Measurements from ENCODE around the gene PMVK. TPM values are rescaled to one million over a fixed set of nuclear protein-coding genes. Genes with fewer than 3 reads are reported as not detected.

Gene PMVK
- total and polyA plus RNA-seq, 10 of the 15 experiments (the other 5 are each of a cell fraction or from before 2014, with no cell fraction given) = 6.0 to 121 (median 49.4) TPM

DNA sequence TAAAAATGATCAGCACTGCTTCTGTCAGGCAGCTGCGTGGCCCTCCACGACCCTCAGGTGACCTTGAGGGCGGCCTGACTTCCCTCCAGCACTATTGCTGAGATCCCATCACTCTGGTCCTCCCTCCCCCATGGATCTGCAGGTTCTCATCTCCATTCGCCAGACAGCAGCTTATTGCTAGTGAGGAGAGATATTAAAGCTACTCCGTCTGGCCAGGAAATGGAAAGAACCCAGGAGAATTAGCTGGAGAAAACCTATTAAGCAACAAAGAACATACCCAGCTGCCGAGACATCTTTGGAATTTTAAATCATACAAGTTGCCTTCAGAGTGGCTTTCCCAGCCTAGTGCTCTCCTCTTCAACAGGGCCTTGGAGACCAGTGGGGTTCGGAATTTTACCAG lies 40.7 kb downstream of the PMVK start:
- Histone ChIP-seq H4K20me1 (ENCODE audit: control insufficient read depth, insufficient read depth) (no peaks in the 10 kb centered on the region), H3K27me3 (replicated peaks in 1 of 2; ENCODE audit: control insufficient read depth in 2 of 2, insufficient read depth in 2 of 2, low read length in 1 of 2) (no peaks in the 10 kb centered on the region), H3K79me2 (ENCODE audit: control insufficient read depth, insufficient read depth, low read length) (no peaks in the 10 kb centered on the region), H3K36me3 (ENCODE audit: control insufficient read depth in 2 of 2, insufficient read depth in 2 of 2, low read length in 1 of 2) (no peaks in the 10 kb centered on the region), H3K9ac (ENCODE audit: control insufficient read depth, insufficient read depth, low read length) (no peak overlapping the region), H3K4me2 (ENCODE audit: control insufficient read depth, insufficient read depth) (no peak overlapping the region), H3K4me3 (no peak overlapping the region), H3K9me3 (replicated peaks; ENCODE audit: control insufficient read depth, insufficient read depth, low read length) (no peaks in the 10 kb centered on the region), H3K27ac (ENCODE audit: control insufficient read depth, insufficient read depth) (no peak overlapping the region), H3K4me1 (ENCODE audit: control insufficient read depth, insufficient read depth, low read length) (no peaks in the 10 kb centered on the region), H2AFZ (ENCODE audit: control insufficient read depth, low read depth, low read length) (no peak overlapping the region)
- ChIA-PET RAD21 (ENCODE audit: unreplicated experiment) (no interaction called here), CTCF (interaction anchor here (0.6 to 1.4 kb wide), 5 partner anchors 17 to 336 kb away, joined by 3 to 6 read pairs (median 3); no protein-coding TSS in a partner anchor), POLR2A (interaction anchor here (0.6 kb wide), 1 partner anchor 28 kb away, joined by 4 read pairs; no protein-coding TSS in a partner anchor), SMC1A (ENCODE audit: uncharacterized antibody, unreplicated experiment) (interaction anchor here (0.9 to 1.4 kb wide), 3 partner anchors 15 to 226 kb away, joined by 3 to 5 read pairs (median 4); no protein-coding TSS in a partner anchor)
- no TSS peak for BruUV-seq (replicated peaks)
- ATAC-seq (no peak), DNase-seq (ENCODE audit: low read depth, low spot score) (no peak), FAIRE-seq (no peak)
- WGBS (ENCODE audit: insufficient coverage, insufficient replicate concordance, low lambda C conversion rate, missing lambda C conversion rate) = 67% methylated on average over 7 of the region's 7 CpGs
- intact Hi-C loops (cut with micrococcal nuclease; ENCODE audit: unreplicated experiment) (no loop called here), in situ Hi-C loops (cut with MboI) (no loop called here)
- TF ChIP-seq HDAC2 (IDR thresholded peaks at IDR 0.05) (no peak), WRNIP1 (IDR thresholded peaks at IDR 0.05; ENCODE audit: borderline replicate concordance, low read depth, low read length) (no peak), ZNF274 (IDR thresholded peaks at IDR 0.05; ENCODE audit: insufficient read depth, insufficient read length) (no peak), NBN (IDR thresholded peaks at IDR 0.05) (no peak), NFIC (IDR thresholded peaks at IDR 0.05; ENCODE audit: low read depth, low read length) (no peak), KLF5 (IDR thresholded peaks at IDR 0.05; ENCODE audit: partially characterized antibody) (no peak), YY1 (IDR thresholded peaks at IDR 0.05; ENCODE audit: low read depth, low read length) (no peak)
- TF ChIP-seq, protein P1, sequence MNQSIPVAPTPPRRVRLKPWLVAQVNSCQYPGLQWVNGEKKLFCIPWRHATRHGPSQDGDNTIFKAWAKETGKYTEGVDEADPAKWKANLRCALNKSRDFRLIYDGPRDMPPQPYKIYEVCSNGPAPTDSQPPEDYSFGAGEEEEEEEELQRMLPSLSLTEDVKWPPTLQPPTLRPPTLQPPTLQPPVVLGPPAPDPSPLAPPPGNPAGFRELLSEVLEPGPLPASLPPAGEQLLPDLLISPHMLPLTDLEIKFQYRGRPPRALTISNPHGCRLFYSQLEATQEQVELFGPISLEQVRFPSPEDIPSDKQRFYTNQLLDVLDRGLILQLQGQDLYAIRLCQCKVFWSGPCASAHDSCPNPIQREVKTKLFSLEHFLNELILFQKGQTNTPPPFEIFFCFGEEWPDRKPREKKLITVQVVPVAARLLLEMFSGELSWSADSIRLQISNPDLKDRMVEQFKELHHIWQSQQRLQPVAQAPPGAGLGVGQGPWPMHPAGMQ (IDR thresholded peaks at IDR 0.05; ENCODE audit: borderline replicate concordance) = no peak
- TF ChIP-seq, protein P2, sequence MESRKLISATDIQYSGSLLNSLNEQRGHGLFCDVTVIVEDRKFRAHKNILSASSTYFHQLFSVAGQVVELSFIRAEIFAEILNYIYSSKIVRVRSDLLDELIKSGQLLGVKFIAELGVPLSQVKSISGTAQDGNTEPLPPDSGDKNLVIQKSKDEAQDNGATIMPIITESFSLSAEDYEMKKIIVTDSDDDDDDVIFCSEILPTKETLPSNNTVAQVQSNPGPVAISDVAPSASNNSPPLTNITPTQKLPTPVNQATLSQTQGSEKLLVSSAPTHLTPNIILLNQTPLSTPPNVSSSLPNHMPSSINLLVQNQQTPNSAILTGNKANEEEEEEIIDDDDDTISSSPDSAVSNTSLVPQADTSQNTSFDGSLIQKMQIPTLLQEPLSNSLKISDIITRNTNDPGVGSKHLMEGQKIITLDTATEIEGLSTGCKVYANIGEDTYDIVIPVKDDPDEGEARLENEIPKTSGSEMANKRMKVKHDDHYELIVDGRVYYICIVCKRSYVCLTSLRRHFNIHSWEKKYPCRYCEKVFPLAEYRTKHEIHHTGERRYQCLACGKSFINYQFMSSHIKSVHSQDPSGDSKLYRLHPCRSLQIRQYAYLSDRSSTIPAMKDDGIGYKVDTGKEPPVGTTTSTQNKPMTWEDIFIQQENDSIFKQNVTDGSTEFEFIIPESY (IDR thresholded peaks at IDR 0.05) = no peak
- TF ChIP-seq, protein P3, sequence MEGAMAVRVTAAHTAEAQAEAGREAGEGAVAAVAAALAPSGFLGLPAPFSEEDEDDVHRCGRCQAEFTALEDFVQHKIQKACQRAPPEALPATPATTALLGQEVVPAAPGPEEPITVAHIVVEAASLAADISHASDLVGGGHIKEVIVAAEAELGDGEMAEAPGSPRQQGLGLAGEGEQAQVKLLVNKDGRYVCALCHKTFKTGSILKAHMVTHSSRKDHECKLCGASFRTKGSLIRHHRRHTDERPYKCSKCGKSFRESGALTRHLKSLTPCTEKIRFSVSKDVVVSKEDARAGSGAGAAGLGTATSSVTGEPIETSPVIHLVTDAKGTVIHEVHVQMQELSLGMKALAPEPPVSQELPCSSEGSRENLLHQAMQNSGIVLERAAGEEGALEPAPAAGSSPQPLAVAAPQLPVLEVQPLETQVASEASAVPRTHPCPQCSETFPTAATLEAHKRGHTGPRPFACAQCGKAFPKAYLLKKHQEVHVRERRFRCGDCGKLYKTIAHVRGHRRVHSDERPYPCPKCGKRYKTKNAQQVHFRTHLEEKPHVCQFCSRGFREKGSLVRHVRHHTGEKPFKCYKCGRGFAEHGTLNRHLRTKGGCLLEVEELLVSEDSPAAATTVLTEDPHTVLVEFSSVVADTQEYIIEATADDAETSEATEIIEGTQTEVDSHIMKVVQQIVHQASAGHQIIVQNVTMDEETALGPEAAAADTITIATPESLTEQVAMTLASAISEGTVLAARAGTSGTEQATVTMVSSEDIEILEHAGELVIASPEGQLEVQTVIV (IDR thresholded peaks at IDR 0.05; ENCODE audit: borderline replicate concordance, partially characterized antibody) = no peak
- TF ChIP-seq, protein P4, sequence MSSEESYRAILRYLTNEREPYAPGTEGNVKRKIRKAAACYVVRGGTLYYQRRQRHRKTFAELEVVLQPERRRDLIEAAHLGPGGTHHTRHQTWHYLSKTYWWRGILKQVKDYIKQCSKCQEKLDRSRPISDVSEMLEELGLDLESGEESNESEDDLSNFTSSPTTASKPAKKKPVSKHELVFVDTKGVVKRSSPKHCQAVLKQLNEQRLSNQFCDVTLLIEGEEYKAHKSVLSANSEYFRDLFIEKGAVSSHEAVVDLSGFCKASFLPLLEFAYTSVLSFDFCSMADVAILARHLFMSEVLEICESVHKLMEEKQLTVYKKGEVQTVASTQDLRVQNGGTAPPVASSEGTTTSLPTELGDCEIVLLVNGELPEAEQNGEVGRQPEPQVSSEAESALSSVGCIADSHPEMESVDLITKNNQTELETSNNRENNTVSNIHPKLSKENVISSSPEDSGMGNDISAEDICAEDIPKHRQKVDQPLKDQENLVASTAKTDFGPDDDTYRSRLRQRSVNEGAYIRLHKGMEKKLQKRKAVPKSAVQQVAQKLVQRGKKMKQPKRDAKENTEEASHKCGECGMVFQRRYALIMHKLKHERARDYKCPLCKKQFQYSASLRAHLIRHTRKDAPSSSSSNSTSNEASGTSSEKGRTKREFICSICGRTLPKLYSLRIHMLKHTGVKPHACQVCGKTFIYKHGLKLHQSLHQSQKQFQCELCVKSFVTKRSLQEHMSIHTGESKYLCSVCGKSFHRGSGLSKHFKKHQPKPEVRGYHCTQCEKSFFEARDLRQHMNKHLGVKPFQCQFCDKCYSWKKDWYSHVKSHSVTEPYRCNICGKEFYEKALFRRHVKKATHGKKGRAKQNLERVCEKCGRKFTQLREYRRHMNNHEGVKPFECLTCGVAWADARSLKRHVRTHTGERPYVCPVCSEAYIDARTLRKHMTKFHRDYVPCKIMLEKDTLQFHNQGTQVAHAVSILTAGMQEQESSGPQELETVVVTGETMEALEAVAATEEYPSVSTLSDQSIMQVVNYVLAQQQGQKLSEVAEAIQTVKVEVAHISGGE (CRISPR knock-in tag; IDR thresholded peaks at IDR 0.05) = no peak
- TF ChIP-seq, protein P5, sequence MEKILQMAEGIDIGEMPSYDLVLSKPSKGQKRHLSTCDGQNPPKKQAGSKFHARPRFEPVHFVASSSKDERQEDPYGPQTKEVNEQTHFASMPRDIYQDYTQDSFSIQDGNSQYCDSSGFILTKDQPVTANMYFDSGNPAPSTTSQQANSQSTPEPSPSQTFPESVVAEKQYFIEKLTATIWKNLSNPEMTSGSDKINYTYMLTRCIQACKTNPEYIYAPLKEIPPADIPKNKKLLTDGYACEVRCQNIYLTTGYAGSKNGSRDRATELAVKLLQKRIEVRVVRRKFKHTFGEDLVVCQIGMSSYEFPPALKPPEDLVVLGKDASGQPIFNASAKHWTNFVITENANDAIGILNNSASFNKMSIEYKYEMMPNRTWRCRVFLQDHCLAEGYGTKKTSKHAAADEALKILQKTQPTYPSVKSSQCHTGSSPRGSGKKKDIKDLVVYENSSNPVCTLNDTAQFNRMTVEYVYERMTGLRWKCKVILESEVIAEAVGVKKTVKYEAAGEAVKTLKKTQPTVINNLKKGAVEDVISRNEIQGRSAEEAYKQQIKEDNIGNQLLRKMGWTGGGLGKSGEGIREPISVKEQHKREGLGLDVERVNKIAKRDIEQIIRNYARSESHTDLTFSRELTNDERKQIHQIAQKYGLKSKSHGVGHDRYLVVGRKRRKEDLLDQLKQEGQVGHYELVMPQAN (conservative IDR thresholded peaks at IDR 0.05) = no peak
